Sigmoid colon (tissue), 7 donors: ENCODE measurements around the gene VPS33A. TPM values are rescaled to one million over a fixed set of nuclear protein-coding genes. Genes with fewer than 3 reads are reported as not detected.

ENCODE experiments used
- DNase-seq: peaks from one replicate; pipeline ENCODE4 v3.0.0-alpha.2; 2019
- H3K27ac ChIP-seq, 4 donors: fragments of 200-600 bp; sonication (generic); one replicate each; pipeline ENCODE4 v1.5.1; 2016 to 2019; ENCODE audit warnings: mild to moderate bottlenecking in 1 of 4
- H3K27me3 ChIP-seq, 3 donors: fragments of 200-600 bp; sonication (generic); one replicate each; pipeline ENCODE4 v1.5.1; 2019; ENCODE audit warnings: mild to moderate bottlenecking in 1 of 3
- H3K36me3 ChIP-seq, 4 donors: fragments of 200-600 bp; sonication (generic); one replicate each; pipeline ENCODE4 v1.5.1; 2016 to 2019
- H3K4me1 ChIP-seq, 4 donors: fragments of 200-600 bp; sonication (generic); one replicate each; pipeline ENCODE4 v1.5.1; 2017 to 2019
- H3K4me3 ChIP-seq, 4 donors: fragments of 200-600 bp; sonication (generic); one replicate each; pipeline ENCODE4 v1.5.1; 2017 to 2019; ENCODE audit warnings: mild to moderate bottlenecking in 2 of 4, moderate library complexity in 1 of 4
- H3K9me3 ChIP-seq, 4 donors: fragments of 200-600 bp in 3 of 4; sonication (generic) in 3 of 4; one replicate each; pipeline versions ENCODE4 v1.5.1 to v1.6.1; 2013 to 2019
- EP300 ChIP-seq, 4 donors: sonication (generic); formaldehyde crosslinking; IDR thresholded peaks; one replicate each; pipeline ENCODE4 v1.6.1; 2017; ENCODE audit warnings: antibody characterized with exemption in 4 of 4
- POLR2A ChIP-seq, 2 donors: fragments of 450-650 bp; IDR thresholded peaks; one replicate each; pipeline ENCODE4 v1.6.1; 2016; ENCODE audit warnings: antibody characterized with exemption in 2 of 2, mild to moderate bottlenecking in 2 of 2, moderate library complexity in 2 of 2
- POLR2AphosphoS5 ChIP-seq, 4 donors: sonication (generic); formaldehyde crosslinking; IDR thresholded peaks; one replicate each; pipeline ENCODE4 v1.6.1; 2017; ENCODE audit warnings: antibody characterized with exemption in 4 of 4
- WGBS, 2 donors: extraction: QIAGEN DNeasy Blood & Tissue Kit; methylation state at CpG; one replicate each; pipeline ENCODE4 v1.1.7; 2013; 5-methylcytosine and 5-hydroxymethylcytosine counted together
- intact Hi-C: fragments of 100-400 bp; cut with DNase I; formaldehyde crosslinking; loops from one replicate; pipeline ENCODE4 v1.15.1; 2023
- polyA plus RNA-seq, 3 donors: library from polyadenylated mRNA; stranded (reverse); fragments of 200-250 nt; gene quantifications; one replicate each; pipeline ENCODE4 v1.2.3, GENCODE V29; 2013
- total RNA-seq, 4 donors: library from RNA; depleted of rRNA; stranded (reverse); fragments of >200 nt; gene quantifications; one replicate each; pipeline ENCODE4 v1.1.0, GENCODE V29; 2016
- TF ChIP-seq, protein P1 (sequence below), 4 experiments: fragments of 450-650 bp in 3 of 4; fragments of 200-600 bp in 1 of 4; IDR thresholded peaks; one replicate each; pipeline ENCODE4 v1.5.1; 2016 to 2019; ENCODE audit warnings: antibody characterized with exemption in 4 of 4, mild to moderate bottlenecking in 3 of 4, moderate library complexity in 2 of 4
- donor health status: healthy with polysubstance abuse.
- donor health status: Bipolar disorder and iron deficiency.
- donor health status: healthy.

Gene VPS33A
- total and polyA plus RNA-seq, 7 donors = 9.6 to 17.8 (median 15.1) TPM

DNA sequence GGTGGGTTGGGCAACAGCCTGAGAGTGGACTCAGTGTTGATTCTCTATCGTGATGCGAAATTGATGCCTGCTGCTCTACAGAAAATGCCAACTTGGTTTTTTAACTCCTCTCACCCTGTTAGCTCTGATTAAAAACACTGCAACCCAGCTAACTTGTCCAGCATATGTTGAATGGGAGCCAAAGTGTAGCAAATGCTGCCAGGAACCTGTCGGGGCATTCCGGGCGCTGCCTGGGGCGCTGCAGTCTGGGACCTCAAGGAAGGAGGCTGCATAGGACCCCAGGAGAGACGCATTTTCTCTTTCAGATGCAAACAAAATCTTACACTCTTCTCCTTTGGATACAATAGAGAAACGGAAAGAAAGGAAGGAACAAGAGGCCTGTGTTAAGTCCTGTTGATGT lies 58.9 kb downstream of the VPS33A start:
- Histone ChIP-seq H3K9me3 (no peaks in the 10 kb centered on the region), H3K27me3 (peaks cover 12 to 38% (median 33%) of the 10 kb centered on the region in 3 donors), H3K4me3 (no peak overlapping the region), H3K4me1 (peaks cover 0 to 20% (median 19%) of the 10 kb centered on the region in 4 donors), H3K36me3 (peaks cover 12 to 57% (median 40%) of the 10 kb centered on the region in 4 donors), H3K27ac (no peak overlapping the region)
- 89 to 92% methylated on average over 8 of the region's 8 CpGs for WGBS, 2 donors
- intact Hi-C loops = no loop called here
- DNase-seq = no peak
- TF ChIP-seq POLR2AphosphoS5 (IDR thresholded peaks at IDR 0.05) (no peak), POLR2A (IDR thresholded peaks at IDR 0.05) (no peak), EP300 (IDR thresholded peaks at IDR 0.05) (no peak)
- TF ChIP-seq, protein P1, sequence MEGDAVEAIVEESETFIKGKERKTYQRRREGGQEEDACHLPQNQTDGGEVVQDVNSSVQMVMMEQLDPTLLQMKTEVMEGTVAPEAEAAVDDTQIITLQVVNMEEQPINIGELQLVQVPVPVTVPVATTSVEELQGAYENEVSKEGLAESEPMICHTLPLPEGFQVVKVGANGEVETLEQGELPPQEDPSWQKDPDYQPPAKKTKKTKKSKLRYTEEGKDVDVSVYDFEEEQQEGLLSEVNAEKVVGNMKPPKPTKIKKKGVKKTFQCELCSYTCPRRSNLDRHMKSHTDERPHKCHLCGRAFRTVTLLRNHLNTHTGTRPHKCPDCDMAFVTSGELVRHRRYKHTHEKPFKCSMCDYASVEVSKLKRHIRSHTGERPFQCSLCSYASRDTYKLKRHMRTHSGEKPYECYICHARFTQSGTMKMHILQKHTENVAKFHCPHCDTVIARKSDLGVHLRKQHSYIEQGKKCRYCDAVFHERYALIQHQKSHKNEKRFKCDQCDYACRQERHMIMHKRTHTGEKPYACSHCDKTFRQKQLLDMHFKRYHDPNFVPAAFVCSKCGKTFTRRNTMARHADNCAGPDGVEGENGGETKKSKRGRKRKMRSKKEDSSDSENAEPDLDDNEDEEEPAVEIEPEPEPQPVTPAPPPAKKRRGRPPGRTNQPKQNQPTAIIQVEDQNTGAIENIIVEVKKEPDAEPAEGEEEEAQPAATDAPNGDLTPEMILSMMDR (IDR thresholded peaks at IDR 0.05) = no peak

DNA sequence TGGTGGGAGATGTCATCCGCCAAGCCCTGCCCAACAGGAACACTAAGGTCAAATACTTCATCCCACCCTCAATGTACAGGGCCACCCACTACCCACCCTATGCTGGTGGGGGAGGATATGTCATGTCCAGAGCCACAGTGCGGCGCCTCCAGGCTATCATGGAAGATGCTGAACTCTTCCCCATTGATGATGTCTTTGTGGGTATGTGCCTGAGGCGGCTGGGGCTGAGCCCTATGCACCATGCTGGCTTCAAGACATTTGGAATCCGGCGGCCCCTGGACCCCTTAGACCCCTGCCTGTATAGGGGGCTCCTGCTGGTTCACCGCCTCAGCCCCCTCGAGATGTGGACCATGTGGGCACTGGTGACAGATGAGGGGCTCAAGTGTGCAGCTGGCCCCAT lies 59.3 kb downstream of the VPS33A start:
- Histone ChIP-seq H3K4me1 (peaks cover 0 to 20% (median 19%) of the 10 kb centered on the region in 4 donors), H3K9me3 (no peaks in the 10 kb centered on the region), H3K27me3 (peaks cover 12 to 42% (median 34%) of the 10 kb centered on the region in 3 donors), H3K36me3 (peaks cover 12 to 53% (median 36%) of the 10 kb centered on the region in 4 donors), H3K27ac (no peak overlapping the region), H3K4me3 (no peak overlapping the region)
- intact Hi-C loops = no loop called here
- TF ChIP-seq, protein P1 (IDR thresholded peaks at IDR 0.05) = no peak
- TF ChIP-seq EP300 (IDR thresholded peaks at IDR 0.05) (no peak), POLR2AphosphoS5 (IDR thresholded peaks at IDR 0.05) (no peak), POLR2A (IDR thresholded peaks at IDR 0.05) (no peak)
- no peak for DNase-seq
- WGBS, 2 donors = 87 to 94% methylated on average over 8 of the region's 8 CpGs

DNA sequence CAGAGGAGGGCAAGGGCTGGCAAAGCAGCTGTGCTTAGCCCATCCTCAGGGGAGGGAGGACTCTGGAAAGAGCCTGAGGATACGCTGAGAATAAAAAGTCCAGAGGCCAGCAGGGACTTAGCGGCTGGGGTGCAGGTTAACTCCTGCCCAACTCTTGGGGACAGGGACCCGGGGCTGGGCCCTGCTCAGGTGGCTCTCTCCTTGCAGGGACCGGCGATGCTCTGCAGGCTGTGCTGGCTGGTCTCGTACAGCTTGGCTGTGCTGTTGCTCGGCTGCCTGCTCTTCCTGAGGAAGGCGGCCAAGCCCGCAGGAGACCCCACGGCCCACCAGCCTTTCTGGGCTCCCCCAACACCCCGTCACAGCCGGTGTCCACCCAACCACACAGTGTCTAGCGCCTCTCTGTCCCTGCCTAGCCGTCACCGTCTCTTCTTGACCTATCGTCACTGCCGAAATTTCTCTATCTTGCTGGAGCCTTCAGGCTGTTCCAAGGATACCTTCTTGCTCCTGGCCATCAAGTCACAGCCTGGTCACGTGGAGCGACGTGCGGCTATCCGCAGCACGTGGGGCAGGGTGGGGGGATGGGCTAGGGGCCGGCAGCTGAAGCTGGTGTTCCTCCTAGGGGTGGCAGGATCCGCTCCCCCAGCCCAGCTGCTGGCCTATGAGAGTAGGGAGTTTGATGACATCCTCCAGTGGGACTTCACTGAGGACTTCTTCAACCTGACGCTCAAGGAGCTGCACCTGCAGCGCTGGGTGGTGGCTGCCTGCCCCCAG lies 60.0 kb downstream of the VPS33A start:
- H3K36me3 ChIP-seq = peaks cover 12 to 46% (median 31%) of the 10 kb centered on the region in 4 donors
- intact Hi-C loops = no loop called here
- TF ChIP-seq EP300 (IDR thresholded peaks at IDR 0.05) (no peak), POLR2AphosphoS5 (IDR thresholded peaks at IDR 0.05) (no peak), POLR2A (IDR thresholded peaks at IDR 0.05) (no peak)
- TF ChIP-seq, protein P1 (IDR thresholded peaks at IDR 0.05) = no peak

DNA sequence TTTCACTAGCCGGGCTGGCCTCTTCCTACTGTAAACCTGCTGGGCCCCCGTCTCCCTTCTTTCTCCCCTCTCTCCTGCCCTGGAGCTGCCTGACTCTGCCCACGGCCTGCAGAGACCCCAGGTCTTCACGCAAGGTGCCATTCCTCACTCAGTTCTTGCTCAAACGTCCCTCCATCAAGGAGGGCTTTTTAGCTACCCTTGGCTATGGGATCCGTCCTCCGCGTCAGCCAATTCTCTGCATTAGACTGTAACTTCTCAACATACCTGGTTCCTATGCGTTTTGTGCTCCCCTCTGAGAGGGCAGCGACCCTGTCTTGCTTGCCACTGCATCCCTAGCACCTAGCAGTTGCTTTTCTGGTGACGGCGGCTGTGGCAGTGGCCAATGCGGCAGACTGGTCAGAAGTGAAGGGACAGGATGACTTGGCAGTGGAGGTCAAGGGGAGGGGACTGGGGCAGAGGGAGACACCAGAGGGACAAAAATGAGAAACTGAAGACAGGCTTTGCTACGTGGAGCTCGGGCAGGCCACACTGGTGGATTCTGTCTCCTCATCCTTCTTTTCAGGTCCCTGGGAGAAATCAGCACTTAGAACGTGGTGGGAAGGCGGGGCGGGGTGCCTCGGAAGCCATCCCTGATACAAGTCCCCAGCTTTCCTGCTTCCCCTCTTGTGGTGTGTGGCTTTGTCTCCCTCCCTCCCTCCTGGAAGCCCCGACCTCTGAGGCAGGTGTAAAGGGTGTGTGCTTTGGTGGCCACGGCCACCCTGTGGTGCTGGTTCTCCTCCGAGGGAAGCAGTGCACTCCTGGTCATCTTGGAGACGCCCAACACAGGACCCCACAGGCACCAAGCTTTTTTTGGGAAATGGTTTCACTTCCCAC lies 61.0 kb downstream of the VPS33A start:
- Histone ChIP-seq H3K9me3 (no peaks in the 10 kb centered on the region), H3K27ac (no peak overlapping the region), H3K4me3 (no peak overlapping the region), H3K4me1 (peaks cover 0 to 20% (median 19%) of the 10 kb centered on the region in 4 donors), H3K27me3 (peaks cover 15 to 59% (median 51%) of the 10 kb centered on the region in 3 donors), H3K36me3 (peaks cover 12 to 36% (median 29%) of the 10 kb centered on the region in 4 donors)
- intact Hi-C loops = no loop called here
- no peak for DNase-seq
- TF ChIP-seq POLR2AphosphoS5 (IDR thresholded peaks at IDR 0.05) (peak in 2 of 4 donors; percentile 11 to 14), POLR2A (IDR thresholded peaks at IDR 0.05) (no peak)
- TF ChIP-seq, protein P1 (IDR thresholded peaks at IDR 0.05) = no peak
- 36 to 48% methylated on average over 23 of the region's 23 CpGs for WGBS, 2 donors

More for the DNA sequence above, 60.0 kb downstream of the VPS33A start:
- peaks cover 0 to 20% (median 19%) of the 10 kb centered on the region in 4 donors for H3K4me1 ChIP-seq
- H3K27me3 ChIP-seq = peaks cover 12 to 49% (median 41%) of the 10 kb centered on the region in 3 donors
- DNase-seq = no peak
- H3K27ac ChIP-seq = no peak overlapping the region
- 60 to 81% methylated on average over 27 of the region's 27 CpGs for WGBS, 2 donors
- H3K9me3 ChIP-seq = no peaks in the 10 kb centered on the region
- no peak overlapping the region for H3K4me3 ChIP-seq
